Keratinocyte (primary cell): ENCODE measurements around the gene RYR2. TPM values are rescaled to one million over a fixed set of nuclear protein-coding genes. Genes with fewer than 3 reads are reported as not detected.

ENCODE experiments used
- DNase-seq: peaks from one replicate; pipeline ENCODE4 v3.0.0-alpha.2; 2011; ENCODE audit warnings: low read depth, missing footprints, low spot score
- FAIRE-seq: peaks from 2 replicates; lab custom pipeline; 2011; peaks lifted over from hg19 to GRCh38; lab: Jason Lieb, UNC
- H2AFZ ChIP-seq: 2 replicates; pipeline ENCODE4 v1.6.0; 2012; ENCODE audit warnings: low read length, control low read depth, inconsistent platforms; ENCODE audit not compliant: control insufficient read depth
- H3K27ac ChIP-seq: 2 replicates; pipeline ENCODE4 v1.5.1; 2011; ENCODE audit warnings: low read length; ENCODE audit not compliant: control insufficient read depth, insufficient read depth
- H3K27me3 ChIP-seq: 3 replicates; pipeline ENCODE4 v1.6.0; 2011; ENCODE audit warnings: low read length; ENCODE audit not compliant: control insufficient read depth, insufficient read depth; ENCODE audit errors: extremely low read depth
- H3K36me3 ChIP-seq, 2 experiments: 2 replicates in 1 of 2; 3 replicates in 1 of 2; pipeline ENCODE4 v1.5.1; 2011; ENCODE audit warnings: low read length in 2 of 2, mild to moderate bottlenecking in 1 of 2; ENCODE audit not compliant: control insufficient read depth in 2 of 2, insufficient read depth in 2 of 2; ENCODE audit errors: extremely low read depth in 1 of 2
- H3K4me1 ChIP-seq: 3 replicates; pipeline ENCODE4 v1.5.1; 2011; ENCODE audit warnings: low read length; ENCODE audit not compliant: control insufficient read depth, insufficient read depth; ENCODE audit errors: extremely low read depth
- H3K4me2 ChIP-seq: 3 replicates; pipeline ENCODE4 v1.6.0; 2011; ENCODE audit warnings: low read depth, low read length; ENCODE audit not compliant: control insufficient read depth, insufficient read depth; ENCODE audit errors: extremely low read depth
- H3K4me3 ChIP-seq, 3 experiments: fragments of 200-600 bp in 1 of 3; sonication (generic) in 1 of 3; 2 replicates in 2 of 3; 3 replicates in 1 of 3; pipeline ENCODE4 v1.5.1; 2011 to 2016; ENCODE audit warnings: low read length in 3 of 3, mild to moderate bottlenecking in 3 of 3, control low read depth in 2 of 3, inconsistent platforms in 1 of 3, low read depth in 1 of 3, mixed read lengths in 1 of 3, mixed run types in 1 of 3, moderate library complexity in 1 of 3; ENCODE audit not compliant: control insufficient read depth in 2 of 3, insufficient read depth in 2 of 3; ENCODE audit errors: extremely low read depth in 1 of 3
- H3K79me2 ChIP-seq: 2 replicates; pipeline ENCODE4 v1.6.0; 2012; ENCODE audit warnings: low read length; ENCODE audit not compliant: control insufficient read depth, insufficient read depth
- H3K9ac ChIP-seq: 3 replicates; pipeline ENCODE4 v1.6.0; 2011; ENCODE audit warnings: low read length; ENCODE audit not compliant: control insufficient read depth, insufficient read depth; ENCODE audit errors: extremely low read depth
- H3K9me1 ChIP-seq: 3 replicates; pipeline ENCODE4 v1.6.0; 2011; ENCODE audit warnings: low read length; ENCODE audit not compliant: control insufficient read depth, insufficient read depth; ENCODE audit errors: extremely low read depth
- H3K9me3 ChIP-seq: 2 replicates; pipeline ENCODE4 v1.5.1; 2012; ENCODE audit warnings: low read depth, low read length; ENCODE audit not compliant: control insufficient read depth
- H4K20me1 ChIP-seq: 3 replicates; pipeline ENCODE4 v1.6.0; 2011; ENCODE audit warnings: low read length; ENCODE audit not compliant: control insufficient read depth, insufficient read depth; ENCODE audit errors: extremely low read depth
- EZH2 ChIP-seq: IDR thresholded peaks from one replicate; pipeline ENCODE4 v1.6.1; 2012; ENCODE audit warnings: inconsistent platforms, mild to moderate bottlenecking, low read length, moderate library complexity
- dilution Hi-C: fragments of 300-500 bp; cut with MboI; formaldehyde crosslinking; loops from one replicate; pipeline ENCODE4 v1.7.0; 2020; ENCODE audit warnings: low sequenced_read_pairs; ENCODE audit not compliant: extremely low pct_ligation_motif_present
- polyA plus RNA-seq, 5 experiments: library from polyadenylated mRNA; depleted of rRNA in 3 of 5; stranded (reverse) in 3 of 5; stranded (forward) in 1 of 5; unstranded in 1 of 5; fragments of >200 nt; gene quantifications; 1 replicate in 1 of 5; 2 replicates in 3 of 5; 3 replicates in 1 of 5; pipeline versions ENCODE4 v1.2.1 to v1.2.3, GENCODE V29; 2011 to 2012; ENCODE audit warnings: missing spikeins in 2 of 5, low read depth in 1 of 5, low replicate concordance in 1 of 5
- TF ChIP-seq, protein P1 (sequence below), 3 experiments: IDR thresholded peaks in 1 of 3; conservative IDR thresholded peaks in 1 of 3; optimal IDR thresholded peaks in 1 of 3; 2 replicates in 2 of 3; 3 replicates in 1 of 3; pipeline versions ENCODE3 to v1.5.1; 2011; ENCODE audit warnings: low read length in 3 of 3, mild to moderate bottlenecking in 3 of 3, moderate library complexity in 2 of 3, control low read depth in 1 of 3, inconsistent platforms in 1 of 3; ENCODE audit not compliant: insufficient read depth in 2 of 3; ENCODE audit errors: extremely low read depth in 1 of 3

The RYR2 gene
- polyA plus RNA-seq, 1 donor (not counting 4 experiments of a cell fraction or from before 2014, with no cell fraction given), result 0.05 TPM

GRCh38 chr1:237608433-237608832 is 566.4 kb downstream of the RYR2 start:
- H2AFZ ChIP-seq, result no peak overlapping the region
- no peak overlapping the region for H3K9ac ChIP-seq
- H3K4me3 ChIP-seq, result no peak overlapping the region
- TF ChIP-seq EZH2, result no peak
- TF ChIP-seq, protein P1, sequence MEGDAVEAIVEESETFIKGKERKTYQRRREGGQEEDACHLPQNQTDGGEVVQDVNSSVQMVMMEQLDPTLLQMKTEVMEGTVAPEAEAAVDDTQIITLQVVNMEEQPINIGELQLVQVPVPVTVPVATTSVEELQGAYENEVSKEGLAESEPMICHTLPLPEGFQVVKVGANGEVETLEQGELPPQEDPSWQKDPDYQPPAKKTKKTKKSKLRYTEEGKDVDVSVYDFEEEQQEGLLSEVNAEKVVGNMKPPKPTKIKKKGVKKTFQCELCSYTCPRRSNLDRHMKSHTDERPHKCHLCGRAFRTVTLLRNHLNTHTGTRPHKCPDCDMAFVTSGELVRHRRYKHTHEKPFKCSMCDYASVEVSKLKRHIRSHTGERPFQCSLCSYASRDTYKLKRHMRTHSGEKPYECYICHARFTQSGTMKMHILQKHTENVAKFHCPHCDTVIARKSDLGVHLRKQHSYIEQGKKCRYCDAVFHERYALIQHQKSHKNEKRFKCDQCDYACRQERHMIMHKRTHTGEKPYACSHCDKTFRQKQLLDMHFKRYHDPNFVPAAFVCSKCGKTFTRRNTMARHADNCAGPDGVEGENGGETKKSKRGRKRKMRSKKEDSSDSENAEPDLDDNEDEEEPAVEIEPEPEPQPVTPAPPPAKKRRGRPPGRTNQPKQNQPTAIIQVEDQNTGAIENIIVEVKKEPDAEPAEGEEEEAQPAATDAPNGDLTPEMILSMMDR (optimal IDR thresholded peaks at IDR 0.05 in 1 of 3, IDR thresholded peaks at IDR 0.05 in 1 of 3, conservative IDR thresholded peaks at IDR 0.05 in 1 of 3; ENCODE audit: extremely low read depth in 1 of 3, insufficient read depth in 2 of 3, low read length in 3 of 3), result no peak
- H3K36me3 ChIP-seq, result no peaks in the 10 kb centered on the region
- no peaks in the 10 kb centered on the region for H3K27me3 ChIP-seq
- no peaks in the 10 kb centered on the region for H3K4me1 ChIP-seq
- dilution Hi-C loops, result no loop called here
- no peaks in the 10 kb centered on the region for H3K79me2 ChIP-seq
- no peak for FAIRE-seq
- H4K20me1 ChIP-seq, result no peaks in the 10 kb centered on the region
- H3K9me3 ChIP-seq, result no peaks in the 10 kb centered on the region
- H3K4me2 ChIP-seq, result no peak overlapping the region
- no peak overlapping the region for H3K27ac ChIP-seq
- no peaks in the 10 kb centered on the region for H3K9me1 ChIP-seq
- no peak for DNase-seq

- no peaks in the 10 kb centered on the region for H3K9me3 ChIP-seq
- H3K4me3 ChIP-seq, result no peak overlapping the region
- FAIRE-seq (no peak), DNase-seq (no peak)
- no peaks in the 10 kb centered on the region for H3K27me3 ChIP-seq
- no peaks in the 10 kb centered on the region for H3K36me3 ChIP-seq
- H3K4me2 ChIP-seq, result no peak overlapping the region
- no peak overlapping the region for H3K9ac ChIP-seq
- TF ChIP-seq, protein P1 (optimal IDR thresholded peaks at IDR 0.05 in 1 of 3, IDR thresholded peaks at IDR 0.05 in 1 of 3, conservative IDR thresholded peaks at IDR 0.05 in 1 of 3; ENCODE audit: extremely low read depth in 1 of 3, insufficient read depth in 2 of 3, low read length in 3 of 3), result no peak
- no peak for TF ChIP-seq EZH2
- H2AFZ ChIP-seq, result no peak overlapping the region
- H3K79me2 ChIP-seq, result no peaks in the 10 kb centered on the region
- H3K27ac ChIP-seq, result no peak overlapping the region
- dilution Hi-C loops, result no loop called here
- no peaks in the 10 kb centered on the region for H3K4me1 ChIP-seq
- no peaks in the 10 kb centered on the region for H4K20me1 ChIP-seq
- no peaks in the 10 kb centered on the region for H3K9me1 ChIP-seq
Observed at GRCh38 chr1:237610157-237610556, 568.2 kb downstream of the RYR2 start.
